VCaP (cell line): ENCODE measurements around the gene AIFM3.
A peak's percentile ranks its signal among the peaks of the same experiment; 100 is the strongest.

Experiments used
- H3K27ac ChIP-seq: fragments of 450-650 bp; 2 replicates; pipeline ENCODE4 v1.5.1; 2017
- TF ChIP-seq, protein P1 (sequence below): fragments of 450-650 bp; conservative IDR thresholded peaks from 2 replicates; pipeline ENCODE4 v1.5.1; 2017; ENCODE audit warnings: mild to moderate bottlenecking, moderate library complexity

The AIFM3 gene

GRCh38 chr22:20997536-20998257 lies 30.6 kb downstream of the AIFM3 start:
- H3K27ac ChIP-seq, result no peak overlapping the region
- TF ChIP-seq, protein P1, sequence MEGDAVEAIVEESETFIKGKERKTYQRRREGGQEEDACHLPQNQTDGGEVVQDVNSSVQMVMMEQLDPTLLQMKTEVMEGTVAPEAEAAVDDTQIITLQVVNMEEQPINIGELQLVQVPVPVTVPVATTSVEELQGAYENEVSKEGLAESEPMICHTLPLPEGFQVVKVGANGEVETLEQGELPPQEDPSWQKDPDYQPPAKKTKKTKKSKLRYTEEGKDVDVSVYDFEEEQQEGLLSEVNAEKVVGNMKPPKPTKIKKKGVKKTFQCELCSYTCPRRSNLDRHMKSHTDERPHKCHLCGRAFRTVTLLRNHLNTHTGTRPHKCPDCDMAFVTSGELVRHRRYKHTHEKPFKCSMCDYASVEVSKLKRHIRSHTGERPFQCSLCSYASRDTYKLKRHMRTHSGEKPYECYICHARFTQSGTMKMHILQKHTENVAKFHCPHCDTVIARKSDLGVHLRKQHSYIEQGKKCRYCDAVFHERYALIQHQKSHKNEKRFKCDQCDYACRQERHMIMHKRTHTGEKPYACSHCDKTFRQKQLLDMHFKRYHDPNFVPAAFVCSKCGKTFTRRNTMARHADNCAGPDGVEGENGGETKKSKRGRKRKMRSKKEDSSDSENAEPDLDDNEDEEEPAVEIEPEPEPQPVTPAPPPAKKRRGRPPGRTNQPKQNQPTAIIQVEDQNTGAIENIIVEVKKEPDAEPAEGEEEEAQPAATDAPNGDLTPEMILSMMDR, result no peak

DNA sequence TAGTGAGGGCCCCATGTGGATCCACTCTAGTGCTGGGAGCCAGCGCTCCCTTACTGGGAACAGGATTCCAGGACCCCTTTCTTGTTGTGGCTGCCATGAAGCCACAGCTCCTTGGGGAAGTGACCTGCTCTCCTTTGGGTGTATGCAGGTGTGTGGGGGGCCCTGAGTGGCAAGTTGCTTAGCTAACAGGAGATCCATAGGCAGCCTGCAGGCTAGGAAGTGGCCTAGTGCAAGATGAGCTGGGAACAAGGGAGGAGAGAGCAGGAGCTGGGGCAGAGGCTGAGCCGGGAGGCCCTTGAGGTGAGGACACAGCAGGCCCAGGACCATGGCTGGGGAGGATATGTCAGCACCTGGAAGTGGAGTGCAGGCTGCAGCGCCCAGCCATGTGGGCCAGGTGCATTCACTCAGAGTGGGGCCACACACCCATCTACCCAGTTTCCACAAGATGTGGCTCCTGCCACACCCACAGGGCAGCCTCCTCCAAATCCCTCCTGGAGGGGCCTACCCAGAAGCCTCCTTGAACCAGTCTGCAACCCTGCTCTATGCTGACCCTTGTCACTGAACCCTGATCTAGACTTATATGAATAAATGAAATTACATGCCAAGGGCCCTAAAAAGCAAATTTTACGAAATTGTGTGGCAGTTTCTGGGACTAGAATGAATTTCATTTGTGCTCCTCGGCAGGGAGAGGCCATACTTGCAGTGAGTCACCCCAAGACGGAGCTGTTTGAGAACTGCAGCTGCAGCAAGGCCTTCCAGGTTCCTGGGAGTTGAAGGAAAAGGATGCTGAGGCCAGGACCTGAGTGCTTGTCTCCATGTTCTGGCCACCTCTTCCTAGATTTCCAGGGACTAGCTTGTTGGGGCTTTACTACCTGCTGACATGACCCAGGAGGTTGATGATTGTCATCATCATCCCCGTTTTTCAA lies 31.6 kb downstream of the AIFM3 start:
- no peak overlapping the region for H3K27ac ChIP-seq
- TF ChIP-seq, protein P1, result no peak

- peak overlapping the region; percentile 99 for H3K27ac ChIP-seq
- TF ChIP-seq, protein P1, result no peak
Observed at GRCh38 chr22:20999350-21000206, 32.5 kb downstream of the AIFM3 start.

DNA sequence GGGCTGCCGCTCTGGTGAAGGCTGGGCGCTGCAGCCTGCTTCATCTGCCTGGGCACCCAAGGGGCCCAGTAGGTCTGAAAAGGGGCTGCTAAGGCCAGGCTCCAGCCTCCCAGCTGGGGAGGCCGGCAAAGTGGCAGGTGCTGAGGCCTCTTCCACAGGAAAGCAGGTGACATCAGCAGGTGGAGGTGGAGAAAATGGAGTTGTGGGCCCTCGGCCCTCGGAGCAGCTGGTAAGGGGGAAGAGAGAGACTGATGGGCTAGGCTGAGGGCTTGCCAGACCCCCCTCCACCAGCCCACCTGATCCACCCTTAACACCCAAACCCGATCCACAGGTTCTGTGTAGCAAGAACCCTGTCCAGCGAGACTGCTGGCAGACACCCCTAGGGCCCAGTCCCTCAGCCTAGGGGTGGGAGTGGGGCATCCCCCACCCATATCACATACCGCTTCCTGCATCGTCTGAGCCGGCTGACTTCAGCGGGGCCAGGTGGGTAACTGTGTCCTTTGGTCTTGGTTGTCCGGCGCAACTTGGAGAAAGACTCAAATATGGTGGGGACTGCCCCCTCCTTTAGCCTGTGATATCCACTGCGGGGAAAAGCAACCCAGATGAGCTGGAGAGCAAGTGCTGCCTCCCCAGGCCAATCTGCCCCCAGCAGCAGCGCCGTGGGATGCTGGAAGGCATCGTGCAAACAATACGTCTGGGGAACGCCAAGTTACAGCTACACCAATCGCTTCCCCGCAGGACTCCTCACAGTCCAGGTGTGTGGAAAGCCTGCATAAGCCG lies 33.3 kb downstream of the AIFM3 start:
- peak overlapping the region; percentile 99 for H3K27ac ChIP-seq
- TF ChIP-seq, protein P1, result no peak

GRCh38 chr22:21000987-21001600 lies 34.0 kb downstream of the AIFM3 start:
- H3K27ac ChIP-seq, result peak overlapping the region; percentile 99
- TF ChIP-seq, protein P1, result no peak

- peak within 1 kb of the TSS; percentile 99 for H3K27ac ChIP-seq
- TF ChIP-seq, protein P1, result no peak
Observed at GRCh38 chr22:21001601-21002325, 34.7 kb downstream of the AIFM3 start, which contains the start of gene THAP7. Gene THAP7 (minus strand): TSS chr22:21002118. CDS start chr22:21001911, 207 bp downstream.
